GM21381 (cell line): Measurements from ENCODE around the gene FNDC3B.
"Not testable (repeated sequence)": the region's sequence is repeated elsewhere in the genome, so short reads cannot be mapped to it uniquely, and the experiment has no call there.

Source experiments
- ATAC-seq: cut with Tn5 transposase; IDR thresholded peaks from one replicate; pipeline ENCODE4 v1.9.1; 2021; ENCODE audit warnings: mild to moderate bottlenecking, moderate library complexity; ENCODE audit not compliant: unreplicated experiment

FNDC3B gene

GRCh38 chr3:172030181-172030580 is 9.2 kb upstream of the FNDC3B start:
- no peak for ATAC-seq

GRCh38 chr3:172031996-172032395 is 7.4 kb upstream of the FNDC3B start:
- no peak for ATAC-seq

- no peak for ATAC-seq
Observed at GRCh38 chr3:172033396-172033795, 6.0 kb upstream of the FNDC3B start.

- ATAC-seq = no peak
Observed at GRCh38 chr3:172034786-172035685, 4.3 kb upstream of the FNDC3B start.

- ATAC-seq = no peak
Observed at GRCh38 chr3:172036541-172037215, 2.7 kb upstream of the FNDC3B start.

- ATAC-seq = no peak
Observed at GRCh38 chr3:172038798-172039435, 461 bp upstream of the FNDC3B start.

GRCh38 chr3:172040078-172040980 is 951 bp downstream of the FNDC3B start:
- ATAC-seq = peak; percentile 27

GRCh38 chr3:172040981-172041963 is 1.9 kb downstream of the FNDC3B start:
- ATAC-seq = no peak

GRCh38 chr3:172042136-172042662 is 2.8 kb downstream of the FNDC3B start:
- ATAC-seq = no peak

GRCh38 chr3:172042663-172043179 is 3.3 kb downstream of the FNDC3B start:
- ATAC-seq = not testable (repeated sequence)

- ATAC-seq = no peak
Observed at GRCh38 chr3:172043233-172043632, 3.9 kb downstream of the FNDC3B start.

- no peak for ATAC-seq
Observed at GRCh38 chr3:172043766-172044165, 4.4 kb downstream of the FNDC3B start.

GRCh38 chr3:172044833-172045585 is 5.6 kb downstream of the FNDC3B start:
- ATAC-seq = no peak

- ATAC-seq = no peak
Observed at GRCh38 chr3:172046268-172046915, 7.0 kb downstream of the FNDC3B start.

GRCh38 chr3:172047567-172048115 is 8.3 kb downstream of the FNDC3B start:
- ATAC-seq = no peak

- no peak for ATAC-seq
Observed at GRCh38 chr3:172048599-172048998, 9.2 kb downstream of the FNDC3B start.

- no peak for ATAC-seq
Observed at GRCh38 chr3:172051310-172051956, 12.1 kb downstream of the FNDC3B start.
